CD14-positive monocyte (primary cell): ENCODE data around the gene BRF1. TPM values are rescaled to one million over a fixed set of nuclear protein-coding genes. Genes with fewer than 3 reads are reported as not detected.
A peak's percentile ranks its signal among the peaks of the same experiment; 100 is the strongest.

Source experiments
- DNase-seq, 3 donors: peaks; one replicate each; pipeline ENCODE4 v3.0.0-alpha.2; 2011 to 2022
- H2AFZ ChIP-seq: 2 replicates; pipeline ENCODE4 v1.6.0; 2012; ENCODE audit warnings: mild to moderate bottlenecking, low read depth, low read length, inconsistent platforms; ENCODE audit not compliant: insufficient read depth, poor library complexity, severe bottlenecking
- H3K27ac ChIP-seq, 2 donors: 1 replicate in 1 of 2; 2 replicates in 1 of 2; pipeline ENCODE4 v1.5.1; 2012 to 2013; ENCODE audit warnings: low read length in 2 of 2, control low read depth in 1 of 2, inconsistent platforms in 1 of 2, low read depth in 1 of 2, mild to moderate bottlenecking in 1 of 2
- H3K27me3 ChIP-seq, 2 donors: one replicate each; pipeline versions ENCODE4 v1.6.0 to v1.6.1; 2011 to 2013; ENCODE audit warnings: low read length in 2 of 2; ENCODE audit not compliant: control insufficient read depth in 2 of 2, insufficient read depth in 2 of 2
- H3K36me3 ChIP-seq, 2 donors: replicated peaks in 1 of 2; 1 replicate in 1 of 2; 2 replicates in 1 of 2; pipeline versions ENCODE4 v1.5.1 to v1.6.1; 2012 to 2013; ENCODE audit warnings: low read length in 2 of 2, control low read depth in 1 of 2, inconsistent platforms in 1 of 2, mild to moderate bottlenecking in 1 of 2; ENCODE audit not compliant: insufficient read depth in 2 of 2, control insufficient read depth in 1 of 2
- H3K4me1 ChIP-seq, 2 donors: 1 replicate in 1 of 2; 2 replicates in 1 of 2; pipeline versions ENCODE4 v1.5.1 to v1.6.1; 2012 to 2013; ENCODE audit warnings: low read length in 2 of 2, control low read depth in 1 of 2, inconsistent platforms in 1 of 2, mild to moderate bottlenecking in 1 of 2, moderate library complexity in 1 of 2; ENCODE audit not compliant: insufficient read depth in 2 of 2, control insufficient read depth in 1 of 2
- H3K4me2 ChIP-seq: replicated peaks from 2 replicates; pipeline ENCODE3; 2012; ENCODE audit warnings: low read length, moderate library complexity, mild to moderate bottlenecking; ENCODE audit not compliant: poor library complexity, severe bottlenecking; ENCODE audit errors: extremely low read depth
- H3K4me3 ChIP-seq, 3 experiments: fragments of 200-600 bp in 1 of 3; sonication (generic) in 1 of 3; replicated peaks in 1 of 3; 1 replicate in 2 of 3; 2 replicates in 1 of 3; pipeline ENCODE4 v1.5.1; 2011 to 2013; ENCODE audit warnings: low read length in 3 of 3, mild to moderate bottlenecking in 3 of 3, control low read depth in 2 of 3, low read depth in 2 of 3, inconsistent platforms in 1 of 3, moderate library complexity in 1 of 3
- H3K79me2 ChIP-seq: 2 replicates; pipeline ENCODE4 v1.6.0; 2012; ENCODE audit warnings: mild to moderate bottlenecking, control low read depth, inconsistent platforms, low read length, moderate library complexity; ENCODE audit not compliant: insufficient read depth
- H3K9ac ChIP-seq: 2 replicates; pipeline ENCODE4 v1.6.0; 2017; ENCODE audit warnings: low read length, mild to moderate bottlenecking; ENCODE audit not compliant: insufficient read depth, poor library complexity, severe bottlenecking
- H3K9me3 ChIP-seq, 2 donors: replicated peaks in 1 of 2; 1 replicate in 1 of 2; 2 replicates in 1 of 2; pipeline versions ENCODE4 v1.5.1 to v1.6.1; 2012 to 2013; ENCODE audit warnings: low read length in 2 of 2, control low read depth in 1 of 2; ENCODE audit not compliant: control insufficient read depth in 1 of 2, insufficient read depth in 1 of 2
- H4K20me1 ChIP-seq: 2 replicates; pipeline ENCODE4 v1.6.0; 2012; ENCODE audit warnings: mild to moderate bottlenecking, low read length, control low read depth, moderate library complexity; ENCODE audit not compliant: insufficient read depth
- H3K27ac Mint-ChIP-seq, 7 donors: one replicate each; pipeline ENCODE4 v1.8.0; 2020; ENCODE audit warnings: mild to moderate bottlenecking in 7 of 7, mixed read lengths in 7 of 7, moderate library complexity in 6 of 7, inconsistent platforms in 2 of 7
- H3K27me3 Mint-ChIP-seq, 3 donors: one replicate each; pipeline ENCODE4 v1.8.0; 2021 to 2022; ENCODE audit warnings: low read depth in 3 of 3, mild to moderate bottlenecking in 3 of 3, mixed read lengths in 3 of 3, moderate library complexity in 3 of 3, inconsistent platforms in 1 of 3
- H3K36me3 Mint-ChIP-seq, 2 donors: one replicate each; pipeline ENCODE4 v1.8.0; 2020; ENCODE audit warnings: mixed read lengths in 2 of 2, inconsistent platforms in 1 of 2, mild to moderate bottlenecking in 1 of 2
- H3K4me1 Mint-ChIP-seq: one replicate; pipeline ENCODE4 v1.8.0; 2020; ENCODE audit warnings: mild to moderate bottlenecking, mixed read lengths
- H3K4me3 Mint-ChIP-seq, 2 donors: one replicate each; pipeline ENCODE4 v1.8.0; 2020; ENCODE audit warnings: mild to moderate bottlenecking in 2 of 2, mixed read lengths in 2 of 2, moderate library complexity in 1 of 2
- H3K9me3 Mint-ChIP-seq, 7 donors: one replicate each; pipeline ENCODE4 v1.8.0; 2020 to 2022; ENCODE audit warnings: mixed read lengths in 7 of 7, mild to moderate bottlenecking in 6 of 7, moderate library complexity in 6 of 7, inconsistent platforms in 2 of 7
- CTCF ChIP-seq: fragments of 200-600 bp; IDR thresholded peaks from one replicate; pipeline ENCODE4 v1.8.0; 2022; ENCODE audit warnings: antibody characterized with exemption, mild to moderate bottlenecking
- WGBS: methylation state at CpG from one replicate; pipeline ENCODE4 v1.1.5; 2013; ENCODE audit warnings: missing lambda C conversion rate; ENCODE audit not compliant: insufficient coverage; 5-methylcytosine and 5-hydroxymethylcytosine counted together
- intact Hi-C, 2 donors: fragments of 100-400 bp; cut with micrococcal nuclease; formaldehyde crosslinking; loops; one replicate each; pipeline versions ENCODE4 v1.15.0 to v1.15.1; 2023
- polyA plus RNA-seq, 3 donors: library from polyadenylated mRNA; depleted of rRNA in 1 of 3; unstranded in 2 of 3; stranded (reverse) in 1 of 3; fragments of 300-500 nt in 2 of 3; fragments of >200 nt in 1 of 3; fragmentation: Illumina TruSeq in 2 of 3; gene quantifications; 1 replicate in 2 of 3; 2 replicates in 1 of 3; pipeline ENCODE4 v1.2.3, GENCODE V29; 2012 to 2021

Gene BRF1
- polyA plus RNA-seq, 3 donors = 2.3 to 20.5 (median 2.5) TPM

- Mint-ChIP-seq H3K4me3 (no peak overlapping the region), H3K27me3 (peaks cover 3 to 11% (median 6%) of the 10 kb centered on the region in 3 donors), H3K9me3 (peaks cover 0 to 4% (median 0%) of the 10 kb centered on the region in 7 donors), H3K36me3 (peaks cover 4% of the 10 kb centered on the region in 2 donors), H3K27ac (no peak overlapping the region), H3K4me1 (peaks cover 25% of the 10 kb centered on the region)
- H4K20me1 ChIP-seq = peaks cover 13% of the 10 kb centered on the region
- 98% methylated on average over 10 of the region's 12 CpGs for WGBS
- H3K9ac ChIP-seq = no peak overlapping the region
- peaks cover 23 to 33% of the 10 kb centered on the region in 2 donors for H3K4me1 ChIP-seq
- H3K4me2 ChIP-seq = no peak overlapping the region
- H2AFZ ChIP-seq = no peak overlapping the region
- H3K9me3 ChIP-seq = no peaks in the 10 kb centered on the region
- no peaks in the 10 kb centered on the region for H3K36me3 ChIP-seq
- no peak for TF ChIP-seq CTCF
- H3K27ac ChIP-seq = no peak overlapping the region
- H3K79me2 ChIP-seq = peaks cover 16% of the 10 kb centered on the region
- no peaks in the 10 kb centered on the region for H3K27me3 ChIP-seq
- no peak overlapping the region for H3K4me3 ChIP-seq
- intact Hi-C loops = no loop called here
- no peak for DNase-seq
Observed at GRCh38 chr14:105311838-105312237, 11.0 kb upstream of the BRF1 start.

- H3K4me3 Mint-ChIP-seq = no peak overlapping the region
- no peak for TF ChIP-seq CTCF
Observed at GRCh38 chr14:105309371-105309770, 8.6 kb upstream of the BRF1 start.

More at GRCh38 chr14:105309371-105309770, 8.6 kb upstream of the BRF1 start:
- Histone ChIP-seq H3K9ac (no peak overlapping the region), H3K9me3 (no peaks in the 10 kb centered on the region), H2AFZ (no peak overlapping the region), H4K20me1 (no peaks in the 10 kb centered on the region), H3K27me3 (no peaks in the 10 kb centered on the region), H3K4me1 (peaks cover 16 to 22% of the 10 kb centered on the region in 2 donors), H3K36me3 (no peaks in the 10 kb centered on the region), H3K79me2 (no peaks in the 10 kb centered on the region), H3K4me3 (no peak overlapping the region), H3K27ac (no peak overlapping the region), H3K4me2 (no peak overlapping the region)
- Mint-ChIP-seq H3K27me3 (peaks cover 0 to 8% (median 3%) of the 10 kb centered on the region in 3 donors), H3K36me3 (peaks cover 4 to 9% of the 10 kb centered on the region in 2 donors), H3K4me1 (peaks cover 17% of the 10 kb centered on the region), H3K27ac (peak overlapping the region in 1 of 7 donors; percentile 57), H3K9me3 (peaks cover 0 to 4% (median 0%) of the 10 kb centered on the region in 7 donors)
- intact Hi-C loops = no loop called here
- no peak for DNase-seq
- 100% methylated on average over 3 of the region's 8 CpGs for WGBS
